ENCODE measurements around the gene CPLX3.

GRCh38 chr15:74799856-74800558 lies 26.4 kb upstream of the CPLX3 start:
- TF ChIP-seq CTCF (IDR thresholded peaks at IDR 0.05; ENCODE audit: borderline replicate concordance, extremely low read depth, low read length, poor library complexity, severe bottlenecking) (peak; percentile 94), EZH2 (IDR thresholded peaks at IDR 0.05; ENCODE audit: borderline replicate concordance, low read depth, low read length, severe bottlenecking) (no peak)

Measured in DND-41 (cell line).